Lung (tissue), 12 donors: ENCODE results near the gene CEACAM1. TPM values are rescaled to one million over a fixed set of nuclear protein-coding genes. Genes with fewer than 3 reads are reported as not detected.

Experiments
- ATAC-seq: fragments of 200-7000 bp; cut with Tn5 transposase; one replicate; pipeline ENCODE4 v1.9.1; 2020; ENCODE audit warnings: moderate number of reproducible peaks; ENCODE audit not compliant: insufficient read depth, low FRiP score
- DNase-seq, 3 donors: peaks; one replicate each; pipeline ENCODE4 v3.0.0-alpha.2; 2013 to 2017
- H3K27ac ChIP-seq, 2 donors: one replicate each; pipeline ENCODE4 v1.5.1; 2013; ENCODE audit warnings: mild to moderate bottlenecking in 2 of 2, moderate library complexity in 2 of 2, control low read depth in 1 of 2, inconsistent platforms in 1 of 2, low read depth in 1 of 2, low read length in 1 of 2
- H3K27me3 ChIP-seq, 3 donors: one replicate each; pipeline ENCODE4 v1.5.1; 2013; ENCODE audit warnings: low read length in 2 of 3; ENCODE audit not compliant: control insufficient read depth in 3 of 3, insufficient read depth in 3 of 3
- H3K36me3 ChIP-seq, 4 donors: one replicate each; pipeline ENCODE4 v1.5.1; 2013; ENCODE audit warnings: low read length in 4 of 4, mild to moderate bottlenecking in 1 of 4, moderate library complexity in 1 of 4; ENCODE audit not compliant: control insufficient read depth in 4 of 4, insufficient read depth in 4 of 4
- H3K4me1 ChIP-seq, 5 donors: one replicate each; pipeline ENCODE4 v1.5.1; 2013; ENCODE audit warnings: low read length in 5 of 5, mild to moderate bottlenecking in 2 of 5, moderate library complexity in 1 of 5; ENCODE audit not compliant: control insufficient read depth in 5 of 5, insufficient read depth in 5 of 5
- H3K4me3 ChIP-seq: one replicate; pipeline ENCODE4 v1.5.1; 2013; ENCODE audit warnings: mild to moderate bottlenecking, control low read depth, moderate library complexity
- H3K9ac ChIP-seq, 2 donors: one replicate each; pipeline ENCODE4 v1.5.1; 2013; ENCODE audit warnings: low read length in 2 of 2, control low read depth in 1 of 2; ENCODE audit not compliant: insufficient read depth in 1 of 2
- H3K9me3 ChIP-seq, 4 donors: one replicate each; pipeline ENCODE4 v1.5.1; 2013; ENCODE audit warnings: low read length in 3 of 4, mild to moderate bottlenecking in 1 of 4, moderate library complexity in 1 of 4; ENCODE audit not compliant: control insufficient read depth in 4 of 4, insufficient read depth in 3 of 4
- CTCF ChIP-seq: IDR thresholded peaks from 2 replicates; pipeline ENCODE4 v1.5.1; 2012; ENCODE audit warnings: mild to moderate bottlenecking; ENCODE audit errors: control extremely low read depth, extremely low read depth
- WGBS, 2 donors: extraction: QIAGEN DNeasy Blood & Tissue Kit; methylation state at CpG; one replicate each; pipeline ENCODE4 v1.1.7; 2013; 5-methylcytosine and 5-hydroxymethylcytosine counted together
- polyA plus RNA-seq, 2 donors: library from polyadenylated mRNA; stranded (reverse); fragments of 200-250 nt; gene quantifications; one replicate each; pipeline ENCODE4 v1.2.1, GENCODE V29; 2013
- total RNA-seq, 2 donors: library from RNA; depleted of rRNA in 1 of 2; stranded (reverse); fragments of >200 nt in 1 of 2; gene quantifications; one replicate each; pipeline ENCODE4 v1.2.1, GENCODE V29; 2014 to 2021
- donor health status: control.
- donor health status: control.
- donor health status: Bipolar disorder and iron deficiency.
- donor health status: healthy.
- donor health status: DM: yes; HTN: yes; CAD: no.

The CEACAM1 gene
- total and polyA plus RNA-seq, 4 donors: 3.6 to 26.8 (median 10.3) TPM

GRCh38 chr19:42468273-42468796 lies 59.9 kb downstream of the CEACAM1 start:
- H3K9me3 ChIP-seq: no peaks in the 10 kb centered on the region

GRCh38 chr19:42467183-42467760 lies 61.0 kb downstream of the CEACAM1 start:
- no peak for TF ChIP-seq CTCF
- Histone ChIP-seq H3K27ac (no peak overlapping the region), H3K9ac (no peak overlapping the region), H3K4me1 (peaks cover 0 to 13% (median 0%) of the 10 kb centered on the region in 5 donors), H3K36me3 (no peaks in the 10 kb centered on the region), H3K4me3 (no peak overlapping the region), H3K27me3 (no peaks in the 10 kb centered on the region), H3K9me3 (no peaks in the 10 kb centered on the region)
- DNase-seq: no peak
- 24 to 39% methylated on average over 5 of the region's 5 CpGs for WGBS, 2 donors
- no peak for ATAC-seq

More at GRCh38 chr19:42468273-42468796, 59.9 kb downstream of the CEACAM1 start:
- Histone ChIP-seq H3K27ac (no peak overlapping the region), H3K36me3 (no peaks in the 10 kb centered on the region), H3K27me3 (no peaks in the 10 kb centered on the region), H3K9ac (no peak overlapping the region), H3K4me1 (peaks cover 0 to 13% (median 0%) of the 10 kb centered on the region in 5 donors), H3K4me3 (no peak overlapping the region)
- 75 to 90% methylated on average over 3 of the region's 3 CpGs for WGBS, 2 donors
- DNase-seq (no peak), ATAC-seq (no peak)
- no peak for TF ChIP-seq CTCF

- peak overlapping the region in 1 of 2 donors; percentile 43 for H3K27ac ChIP-seq
- H3K4me1 ChIP-seq: peaks cover 0 to 13% (median 0%) of the 10 kb centered on the region in 5 donors
- 45 to 59% methylated on average over 5 of the region's 5 CpGs for WGBS, 2 donors
- H3K9ac ChIP-seq: no peak overlapping the region
- H3K27me3 ChIP-seq: no peaks in the 10 kb centered on the region
- no peak overlapping the region for H3K4me3 ChIP-seq
- no peaks in the 10 kb centered on the region for H3K9me3 ChIP-seq
- H3K36me3 ChIP-seq: no peaks in the 10 kb centered on the region
- DNase-seq (no peak), ATAC-seq (no peak)
- no peak for TF ChIP-seq CTCF
Measured at GRCh38 chr19:42466521-42467182, 61.6 kb downstream of the CEACAM1 start.
